HepG2 (cell line): ENCODE measurements around the gene RPL41. TPM values are rescaled to one million over a fixed set of nuclear protein-coding genes. Genes with fewer than 3 reads are reported as not detected.

Experiments used
- ADNP ChIP-seq: sonication (generic); formaldehyde crosslinking; IDR thresholded peaks from 2 replicates; pipeline ENCODE4 v1.4.0; 2020; ENCODE audit warnings: missing genetic modification reagents
- FOXC1 ChIP-seq: sonication (generic); formaldehyde crosslinking; IDR thresholded peaks from 2 replicates; pipeline ENCODE4 v1.8.0; 2022; ENCODE audit warnings: mild to moderate bottlenecking, missing genetic modification reagents, borderline replicate concordance
- GATA4 ChIP-seq: sonication (generic); IDR thresholded peaks from 2 replicates; pipeline ENCODE4 v1.6.1; 2016; ENCODE audit warnings: antibody characterized with exemption, low read depth, borderline replicate concordance
- HDAC1 ChIP-seq: sonication (generic); formaldehyde crosslinking; IDR thresholded peaks from 2 replicates; pipeline ENCODE4 v1.5.1; 2020; ENCODE audit warnings: mild to moderate bottlenecking, missing genetic modification reagents
- HDAC2 ChIP-seq: sonication (generic); formaldehyde crosslinking; IDR thresholded peaks from 2 replicates; pipeline ENCODE4 v1.4.0; 2020; ENCODE audit warnings: missing genetic modification reagents
- JUND ChIP-seq: sonication (generic); formaldehyde crosslinking; IDR thresholded peaks from 2 replicates; pipeline ENCODE4 v1.8.0; 2022; ENCODE audit warnings: mild to moderate bottlenecking, missing genetic modification reagents
- MAF1 ChIP-seq: sonication (generic); formaldehyde crosslinking; IDR thresholded peaks from 2 replicates; pipeline ENCODE4 v1.5.0; 2020; ENCODE audit warnings: missing genetic modification reagents, borderline replicate concordance
- MTA3 ChIP-seq: sonication (generic); formaldehyde crosslinking; IDR thresholded peaks from 2 replicates; pipeline ENCODE4 v1.4.0; 2020; ENCODE audit warnings: missing genetic modification reagents
- RBFOX2 ChIP-seq: fragments of 200-400 bp; formaldehyde crosslinking; IDR thresholded peaks from 2 replicates; pipeline ENCODE4 v1.6.1; 2017; ENCODE audit warnings: low read depth, mild to moderate bottlenecking, low read length
- REL ChIP-seq: sonication (generic); formaldehyde crosslinking; conservative IDR thresholded peaks from 2 replicates; pipeline ENCODE4 v1.8.0; 2022; ENCODE audit warnings: mild to moderate bottlenecking, missing genetic modification reagents, moderate library complexity
- TP53 ChIP-seq: sonication (generic); formaldehyde crosslinking; conservative IDR thresholded peaks from 2 replicates; pipeline ENCODE4 v1.4.0; 2020; ENCODE audit warnings: missing genetic modification reagents
- ZFYVE20 ChIP-seq: sonication (generic); formaldehyde crosslinking; IDR thresholded peaks from 2 replicates; pipeline ENCODE4 v1.8.0; 2023; ENCODE audit warnings: low read depth, mild to moderate bottlenecking, moderate library complexity, missing genetic modification reagents, borderline replicate concordance
- ZIK1 ChIP-seq: sonication (generic); formaldehyde crosslinking; IDR thresholded peaks from 2 replicates; pipeline ENCODE4 v1.5.0; 2020; ENCODE audit warnings: mild to moderate bottlenecking, low read depth, missing genetic modification reagents, borderline replicate concordance
- ZNF224 ChIP-seq: sonication (generic); formaldehyde crosslinking; IDR thresholded peaks from 2 replicates; pipeline ENCODE4 v1.5.0; 2020; ENCODE audit warnings: mild to moderate bottlenecking, missing genetic modification reagents
- ZNF230 ChIP-seq: sonication (generic); formaldehyde crosslinking; IDR thresholded peaks from 2 replicates; pipeline ENCODE4 v1.4.0; 2020; ENCODE audit warnings: mild to moderate bottlenecking, missing genetic modification reagents
- ZNF264 ChIP-seq: sonication (generic); formaldehyde crosslinking; IDR thresholded peaks from 2 replicates; pipeline ENCODE4 v1.4.0; 2020; ENCODE audit warnings: missing genetic modification reagents
- ZNF296 ChIP-seq: sonication (generic); formaldehyde crosslinking; conservative IDR thresholded peaks from 2 replicates; pipeline ENCODE4 v1.5.0; 2020; ENCODE audit warnings: mild to moderate bottlenecking, missing genetic modification reagents
- ZNF33A ChIP-seq: sonication (generic); formaldehyde crosslinking; IDR thresholded peaks from 2 replicates; pipeline ENCODE4 v1.5.1; 2020; ENCODE audit warnings: missing genetic modification reagents, mild to moderate bottlenecking, moderate library complexity, borderline replicate concordance
- ZNF350 ChIP-seq: sonication (generic); formaldehyde crosslinking; IDR thresholded peaks from 2 replicates; pipeline ENCODE4 v1.4.0; 2020; ENCODE audit warnings: mild to moderate bottlenecking, low read depth, missing genetic modification reagents, borderline replicate concordance
- ZNF382 ChIP-seq: sonication (generic); formaldehyde crosslinking; IDR thresholded peaks from 2 replicates; pipeline ENCODE4 v1.5.0; 2020; ENCODE audit warnings: missing genetic modification reagents, mild to moderate bottlenecking, borderline replicate concordance
- ZNF670 ChIP-seq: sonication (generic); formaldehyde crosslinking; IDR thresholded peaks from 2 replicates; pipeline ENCODE4 v1.8.0; 2022; ENCODE audit warnings: mild to moderate bottlenecking, missing genetic modification reagents, borderline replicate concordance
- ZNF768 ChIP-seq: sonication (generic); formaldehyde crosslinking; IDR thresholded peaks from 2 replicates; pipeline ENCODE4 v1.4.0; 2020; ENCODE audit warnings: missing genetic modification reagents
- ZNF850 ChIP-seq: sonication (generic); formaldehyde crosslinking; conservative IDR thresholded peaks from 2 replicates; pipeline ENCODE4 v1.9.0; 2021; ENCODE audit warnings: mild to moderate bottlenecking, missing genetic modification reagents
- polyA plus RNA-seq, 8 experiments: library from polyadenylated mRNA; depleted of rRNA in 3 of 8; stranded (reverse) in 7 of 8; unstranded in 1 of 8; fragments of >200 nt; fragmentation: Illumina TruSeq in 4 of 8; extraction: Trizol in 4 of 8; gene quantifications; 2 replicates each; pipeline versions ENCODE4 v1.2.1 to v1.2.3, GENCODE V29; 2011 to 2016; ENCODE audit warnings: low read depth in 4 of 8, missing spikeins in 1 of 8, mixed read lengths in 1 of 8; ENCODE audit not compliant: insufficient read depth in 1 of 8
- total RNA-seq, 5 experiments: library from RNA; depleted of rRNA; stranded (reverse); fragments of >200 nt; fragmentation: Illumina TruSeq; extraction: Trizol; gene quantifications; 2 replicates each; pipeline ENCODE4 v1.2.3, GENCODE V29; 2016; ENCODE audit warnings: low read depth in 1 of 5
- TF ChIP-seq, protein P1 (sequence below): sonication (generic); formaldehyde crosslinking; IDR thresholded peaks from 2 replicates; pipeline ENCODE4 v1.5.1; 2020; ENCODE audit warnings: mild to moderate bottlenecking, missing genetic modification reagents, moderate library complexity
- TF ChIP-seq, protein P2 (sequence below): sonication (generic); formaldehyde crosslinking; conservative IDR thresholded peaks from 2 replicates; pipeline ENCODE4 v1.4.0; 2020; ENCODE audit warnings: mild to moderate bottlenecking, missing genetic modification reagents, moderate library complexity

RPL41 gene
- total and polyA plus RNA-seq, 2 of the 13 experiments (the other 11 are each of a cell fraction or from before 2014, with no cell fraction given), result 4,012 to 7,670 TPM

DNA sequence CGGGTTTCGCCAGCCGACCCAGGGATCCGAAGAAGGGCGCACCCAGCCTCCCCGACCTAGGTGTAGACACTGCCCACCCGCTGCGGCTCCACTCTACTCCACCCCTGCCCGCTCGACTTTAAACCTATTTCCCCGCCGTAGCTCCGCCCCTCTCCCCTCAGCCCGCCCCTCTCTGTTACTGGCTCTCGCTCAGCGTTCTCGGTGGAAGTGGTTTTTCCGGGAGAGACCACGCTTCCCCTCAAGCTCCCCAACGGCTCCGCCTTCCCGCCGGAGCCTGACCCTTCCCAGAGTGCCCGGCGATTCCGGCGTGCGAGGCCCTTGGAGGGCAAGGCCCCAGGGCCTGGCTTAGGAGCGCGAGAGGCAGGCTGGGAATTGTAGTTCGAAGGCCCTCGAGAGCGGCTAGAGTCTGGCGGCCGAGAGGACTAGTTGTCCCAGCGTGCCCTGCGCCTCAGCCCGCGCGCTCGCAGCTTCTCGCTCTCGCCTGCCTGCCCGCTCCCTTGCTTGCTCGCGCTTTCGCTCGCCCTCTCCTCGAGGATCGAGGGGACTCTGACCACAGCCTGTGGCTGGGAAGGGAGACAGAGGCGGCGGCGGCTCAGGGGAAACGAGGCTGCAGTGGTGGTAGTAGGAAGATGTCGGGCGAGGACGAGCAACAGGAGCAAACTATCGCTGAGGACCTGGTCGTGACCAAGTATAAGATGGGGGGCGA lies 12.2 kb upstream of the RPL41 start, which contains the start of gene PA2G4 (continued):
- peak; percentile 42; the same call in 1 of the 2 replicates for TF ChIP-seq ZNF33A (CRISPR knock-in tag)
- TF ChIP-seq, protein P1, sequence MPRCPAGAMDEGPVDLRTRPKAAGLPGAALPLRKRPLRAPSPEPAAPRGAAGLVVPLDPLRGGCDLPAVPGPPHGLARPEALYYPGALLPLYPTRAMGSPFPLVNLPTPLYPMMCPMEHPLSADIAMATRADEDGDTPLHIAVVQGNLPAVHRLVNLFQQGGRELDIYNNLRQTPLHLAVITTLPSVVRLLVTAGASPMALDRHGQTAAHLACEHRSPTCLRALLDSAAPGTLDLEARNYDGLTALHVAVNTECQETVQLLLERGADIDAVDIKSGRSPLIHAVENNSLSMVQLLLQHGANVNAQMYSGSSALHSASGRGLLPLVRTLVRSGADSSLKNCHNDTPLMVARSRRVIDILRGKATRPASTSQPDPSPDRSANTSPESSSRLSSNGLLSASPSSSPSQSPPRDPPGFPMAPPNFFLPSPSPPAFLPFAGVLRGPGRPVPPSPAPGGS (CRISPR knock-in tag), result peak; percentile 60; the same call in 1 of the 2 replicates
- TF ChIP-seq ZFYVE20 (CRISPR knock-in tag), result 0 out of 2 replicates have a peak, but pooled peaks have one; percentile 35
- peak; percentile 35; the same call in 1 of the 2 replicates for TF ChIP-seq TP53 (CRISPR knock-in tag)
- TF ChIP-seq ZNF850 (CRISPR knock-in tag), result 0 out of 2 replicates have a peak, but pooled peaks have one; percentile 86
- TF ChIP-seq ZNF230 (CRISPR knock-in tag), result 0 out of 2 replicates have a peak, but pooled peaks have one; percentile 17
- TF ChIP-seq REL (CRISPR knock-in tag), result peak; percentile 86; the same call in 1 of the 2 replicates
- TF ChIP-seq RBFOX2, result peak; percentile 97
- peak; percentile 99 for TF ChIP-seq ZNF350 (CRISPR knock-in tag)
- TF ChIP-seq FOXC1 (CRISPR knock-in tag), result peak; percentile 94
- TF ChIP-seq HDAC2, result peak; percentile 56; the same call in 1 of the 2 replicates
- TF ChIP-seq ZNF382 (CRISPR knock-in tag), result no peak
- no peak for TF ChIP-seq ZNF768
- TF ChIP-seq, protein P2, sequence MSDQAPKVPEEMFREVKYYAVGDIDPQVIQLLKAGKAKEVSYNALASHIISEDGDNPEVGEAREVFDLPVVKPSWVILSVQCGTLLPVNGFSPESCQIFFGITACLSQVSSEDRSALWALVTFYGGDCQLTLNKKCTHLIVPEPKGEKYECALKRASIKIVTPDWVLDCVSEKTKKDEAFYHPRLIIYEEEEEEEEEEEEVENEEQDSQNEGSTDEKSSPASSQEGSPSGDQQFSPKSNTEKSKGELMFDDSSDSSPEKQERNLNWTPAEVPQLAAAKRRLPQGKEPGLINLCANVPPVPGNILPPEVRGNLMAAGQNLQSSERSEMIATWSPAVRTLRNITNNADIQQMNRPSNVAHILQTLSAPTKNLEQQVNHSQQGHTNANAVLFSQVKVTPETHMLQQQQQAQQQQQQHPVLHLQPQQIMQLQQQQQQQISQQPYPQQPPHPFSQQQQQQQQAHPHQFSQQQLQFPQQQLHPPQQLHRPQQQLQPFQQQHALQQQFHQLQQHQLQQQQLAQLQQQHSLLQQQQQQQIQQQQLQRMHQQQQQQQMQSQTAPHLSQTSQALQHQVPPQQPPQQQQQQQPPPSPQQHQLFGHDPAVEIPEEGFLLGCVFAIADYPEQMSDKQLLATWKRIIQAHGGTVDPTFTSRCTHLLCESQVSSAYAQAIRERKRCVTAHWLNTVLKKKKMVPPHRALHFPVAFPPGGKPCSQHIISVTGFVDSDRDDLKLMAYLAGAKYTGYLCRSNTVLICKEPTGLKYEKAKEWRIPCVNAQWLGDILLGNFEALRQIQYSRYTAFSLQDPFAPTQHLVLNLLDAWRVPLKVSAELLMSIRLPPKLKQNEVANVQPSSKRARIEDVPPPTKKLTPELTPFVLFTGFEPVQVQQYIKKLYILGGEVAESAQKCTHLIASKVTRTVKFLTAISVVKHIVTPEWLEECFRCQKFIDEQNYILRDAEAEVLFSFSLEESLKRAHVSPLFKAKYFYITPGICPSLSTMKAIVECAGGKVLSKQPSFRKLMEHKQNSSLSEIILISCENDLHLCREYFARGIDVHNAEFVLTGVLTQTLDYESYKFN, result peak; percentile 68
- TF ChIP-seq ZNF224, result peak; percentile 90; the same call in 1 of the 2 replicates
- peak; percentile 90 for TF ChIP-seq HDAC1 (CRISPR knock-in tag)
- peak; percentile 76 for TF ChIP-seq ZNF670
- TF ChIP-seq ZNF264 (CRISPR knock-in tag), result peak; percentile 37; the same call in 1 of the 2 replicates
- no peak; the same call in 1 of the 2 replicates for TF ChIP-seq GATA4
- no peak for TF ChIP-seq MTA3 (CRISPR knock-in tag)
- TF ChIP-seq ADNP (CRISPR knock-in tag), result no peak
- 0 out of 2 replicates have a peak, but pooled peaks have one; percentile 23 for TF ChIP-seq MAF1 (CRISPR knock-in tag)
- TF ChIP-seq ZNF296 (CRISPR knock-in tag), result peak; percentile 64; the same call in 1 of the 2 replicates
- TF ChIP-seq JUND (CRISPR knock-in tag), result no peak
- TF ChIP-seq ZIK1, result peak; percentile 76; the same call in 1 of the 2 replicates
